Breast epithelium (tissue), 4 donors: ENCODE data around the gene ZNF205. TPM values are rescaled to one million over a fixed set of nuclear protein-coding genes. Genes with fewer than 3 reads are reported as not detected.
A peak's percentile ranks its signal among the peaks of the same experiment; 100 is the strongest.

Experiments used
- DNase-seq, 2 donors: peaks; one replicate each; pipeline ENCODE4 v3.0.0-alpha.2; 2019; ENCODE audit warnings: low spot score in 2 of 2
- H3K27ac ChIP-seq, 2 donors: fragments of 200-600 bp; sonication (generic) in 1 of 2; one replicate each; pipeline ENCODE4 v1.5.1; 2016 to 2019; ENCODE audit warnings: mild to moderate bottlenecking in 1 of 2
- H3K27me3 ChIP-seq, 2 donors: fragments of 200-600 bp; sonication (generic) in 1 of 2; one replicate each; pipeline versions ENCODE4 v1.5.1 to v1.6.0; 2017 to 2019; ENCODE audit warnings: control low read depth in 1 of 2, mild to moderate bottlenecking in 1 of 2
- H3K36me3 ChIP-seq: fragments of 200-600 bp; one replicate; pipeline ENCODE4 v1.5.1; 2019
- H3K4me1 ChIP-seq, 2 donors: fragments of 200-600 bp; sonication (generic); one replicate each; pipeline ENCODE4 v1.5.1; 2016 to 2019; ENCODE audit warnings: control low read depth in 1 of 2
- H3K4me3 ChIP-seq, 3 donors: fragments of 200-600 bp; sonication (generic); 1 replicate in 2 of 3; 2 replicates in 1 of 3; pipeline ENCODE4 v1.5.1; 2016 to 2019; ENCODE audit warnings: mild to moderate bottlenecking in 3 of 3, moderate library complexity in 2 of 3
- H3K9me3 ChIP-seq, 2 donors: fragments of 200-600 bp; sonication (generic) in 1 of 2; one replicate each; pipeline ENCODE4 v1.5.1; 2016 to 2019; ENCODE audit warnings: control low read depth in 1 of 2
- POLR2A ChIP-seq: fragments of 450-650 bp; IDR thresholded peaks from one replicate; pipeline ENCODE4 v1.6.1; 2016; ENCODE audit warnings: antibody characterized with exemption, mild to moderate bottlenecking, moderate library complexity
- POLR2AphosphoS5 ChIP-seq, 3 donors: sonication (generic); formaldehyde crosslinking; IDR thresholded peaks; one replicate each; pipeline ENCODE4 v1.6.1; 2017; ENCODE audit warnings: antibody characterized with exemption in 3 of 3
- intact Hi-C: fragments of 100-400 bp; cut with DNase I; formaldehyde crosslinking; loops from one replicate; pipeline ENCODE4 v1.15.1; 2023; ENCODE audit warnings: low total_unique reads
- total RNA-seq, 3 donors: library from RNA; depleted of rRNA; stranded (reverse); fragments of >200 nt; gene quantifications; one replicate each; pipeline ENCODE4 v1.1.0, GENCODE V29; 2016
- TF ChIP-seq, protein P1 (sequence below), 3 donors: fragments of 450-650 bp; IDR thresholded peaks; one replicate each; pipeline ENCODE4 v1.5.1; 2016 to 2017; ENCODE audit warnings: antibody characterized with exemption in 3 of 3, mild to moderate bottlenecking in 3 of 3, moderate library complexity in 3 of 3

ZNF205 gene
- total RNA-seq, 3 donors from 2014 or later, result 12.5 to 18.9 (median 13.4) TPM

- intact Hi-C loops, result no loop called here
- DNase-seq, result no peak
- Histone ChIP-seq H3K4me3 (no peak overlapping the region), H3K36me3 (no peaks in the 10 kb centered on the region), H3K4me1 (no peaks in the 10 kb centered on the region), H3K27me3 (no peaks in the 10 kb centered on the region), H3K27ac (no peak overlapping the region), H3K9me3 (no peaks in the 10 kb centered on the region)
- TF ChIP-seq, protein P1, sequence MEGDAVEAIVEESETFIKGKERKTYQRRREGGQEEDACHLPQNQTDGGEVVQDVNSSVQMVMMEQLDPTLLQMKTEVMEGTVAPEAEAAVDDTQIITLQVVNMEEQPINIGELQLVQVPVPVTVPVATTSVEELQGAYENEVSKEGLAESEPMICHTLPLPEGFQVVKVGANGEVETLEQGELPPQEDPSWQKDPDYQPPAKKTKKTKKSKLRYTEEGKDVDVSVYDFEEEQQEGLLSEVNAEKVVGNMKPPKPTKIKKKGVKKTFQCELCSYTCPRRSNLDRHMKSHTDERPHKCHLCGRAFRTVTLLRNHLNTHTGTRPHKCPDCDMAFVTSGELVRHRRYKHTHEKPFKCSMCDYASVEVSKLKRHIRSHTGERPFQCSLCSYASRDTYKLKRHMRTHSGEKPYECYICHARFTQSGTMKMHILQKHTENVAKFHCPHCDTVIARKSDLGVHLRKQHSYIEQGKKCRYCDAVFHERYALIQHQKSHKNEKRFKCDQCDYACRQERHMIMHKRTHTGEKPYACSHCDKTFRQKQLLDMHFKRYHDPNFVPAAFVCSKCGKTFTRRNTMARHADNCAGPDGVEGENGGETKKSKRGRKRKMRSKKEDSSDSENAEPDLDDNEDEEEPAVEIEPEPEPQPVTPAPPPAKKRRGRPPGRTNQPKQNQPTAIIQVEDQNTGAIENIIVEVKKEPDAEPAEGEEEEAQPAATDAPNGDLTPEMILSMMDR (IDR thresholded peaks at IDR 0.05), result no peak
- TF ChIP-seq POLR2AphosphoS5 (IDR thresholded peaks at IDR 0.05), result no peak
- no peak for TF ChIP-seq POLR2A
Observed at GRCh38 chr16:3141781-3142311, 29.5 kb downstream of the ZNF205 start.

DNA sequence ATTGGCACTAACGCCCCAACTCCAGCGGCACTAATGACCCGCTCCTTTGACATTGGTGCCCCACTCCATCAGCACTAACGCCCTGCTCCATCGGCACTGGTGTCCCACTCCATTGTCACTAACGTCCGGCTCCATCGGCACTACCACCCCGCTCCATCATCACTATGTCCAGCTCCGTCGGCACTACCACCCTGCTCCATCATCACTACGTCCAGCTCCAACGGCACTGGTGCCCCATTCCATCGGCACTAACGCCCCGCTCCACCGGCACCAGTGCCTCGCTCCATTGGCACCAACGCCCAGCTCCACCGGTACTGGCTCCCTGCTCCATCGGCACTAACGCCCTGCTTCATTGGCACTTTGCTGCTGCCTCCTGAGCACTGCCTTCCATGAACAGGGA is 29.9 kb downstream of the ZNF205 start:
- H3K9me3 ChIP-seq, result no peaks in the 10 kb centered on the region
- no peak overlapping the region for H3K4me3 ChIP-seq
- no peaks in the 10 kb centered on the region for H3K4me1 ChIP-seq
- no peak overlapping the region for H3K27ac ChIP-seq
- intact Hi-C loops, result no loop called here
- H3K36me3 ChIP-seq, result no peaks in the 10 kb centered on the region
- no peaks in the 10 kb centered on the region for H3K27me3 ChIP-seq
- no peak for DNase-seq
- TF ChIP-seq POLR2A, result no peak
- TF ChIP-seq POLR2AphosphoS5 (IDR thresholded peaks at IDR 0.05), result no peak
- TF ChIP-seq, protein P1 (IDR thresholded peaks at IDR 0.05), result no peak

- H3K4me1 ChIP-seq, result no peaks in the 10 kb centered on the region
Observed at GRCh38 chr16:3142770-3143169, 30.4 kb downstream of the ZNF205 start.

GRCh38 chr16:3143189-3143588 is 30.8 kb downstream of the ZNF205 start:
- Histone ChIP-seq H3K9me3 (no peaks in the 10 kb centered on the region), H3K4me3 (no peak overlapping the region), H3K4me1 (no peaks in the 10 kb centered on the region), H3K27me3 (no peaks in the 10 kb centered on the region), H3K36me3 (no peaks in the 10 kb centered on the region), H3K27ac (peak overlapping the region; percentile 60 to 83)
- intact Hi-C loops, result no loop called here
- peak in 1 of 2 donors; percentile 75 for DNase-seq
- TF ChIP-seq POLR2A (no peak), POLR2AphosphoS5 (IDR thresholded peaks at IDR 0.05) (no peak)
- TF ChIP-seq, protein P1 (IDR thresholded peaks at IDR 0.05), result no peak

More at GRCh38 chr16:3142770-3143169, 30.4 kb downstream of the ZNF205 start:
- Histone ChIP-seq H3K36me3 (no peaks in the 10 kb centered on the region), H3K27ac (peak overlapping the region in 1 of 2 donors; percentile 83), H3K9me3 (no peaks in the 10 kb centered on the region), H3K4me3 (no peak overlapping the region), H3K27me3 (no peaks in the 10 kb centered on the region)
- TF ChIP-seq POLR2A, result no peak
- no peak for TF ChIP-seq POLR2AphosphoS5 (IDR thresholded peaks at IDR 0.05)
- TF ChIP-seq, protein P1 (IDR thresholded peaks at IDR 0.05), result no peak
- no peak for DNase-seq
- intact Hi-C loops, result no loop called here

DNA sequence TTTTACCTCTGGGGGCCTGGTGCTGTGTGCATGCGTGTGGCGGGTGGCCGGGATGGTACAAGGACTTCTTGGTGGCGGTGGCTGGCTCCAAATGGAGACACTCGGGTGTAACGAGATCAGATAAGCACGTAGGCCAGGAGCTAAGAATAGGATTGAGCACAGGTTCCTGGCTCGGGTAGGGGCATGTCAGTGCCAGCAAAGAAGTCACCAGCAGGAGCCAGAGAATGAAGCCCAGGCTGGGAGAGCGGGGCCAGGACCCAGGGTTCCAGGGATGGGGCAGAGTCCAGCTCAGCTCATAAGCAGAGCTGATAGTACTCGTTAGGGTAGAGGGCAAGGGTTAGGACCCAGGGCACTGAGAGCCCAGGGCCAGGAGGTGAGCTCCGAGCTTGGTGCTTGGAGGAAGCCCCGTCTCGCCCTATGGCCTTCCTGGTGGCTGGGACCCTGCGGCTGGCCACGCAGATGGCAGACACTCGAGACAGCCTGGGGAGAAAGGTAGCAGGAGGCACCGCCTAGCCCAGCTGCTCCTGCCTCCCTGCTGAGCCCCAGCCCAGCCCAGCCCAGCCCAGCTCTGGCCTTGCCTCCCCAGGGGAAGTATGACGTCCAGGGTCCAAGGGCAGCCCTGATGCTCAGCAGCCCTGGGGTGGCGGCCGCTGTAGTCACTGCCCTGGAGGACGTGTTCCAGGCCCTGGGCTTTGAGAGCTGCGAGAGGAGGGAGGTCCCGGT is 31.4 kb downstream of the ZNF205 start:
- Histone ChIP-seq H3K27ac (peak overlapping the region; percentile 60 to 83), H3K4me1 (no peaks in the 10 kb centered on the region), H3K4me3 (no peak overlapping the region), H3K36me3 (no peaks in the 10 kb centered on the region), H3K9me3 (no peaks in the 10 kb centered on the region), H3K27me3 (no peaks in the 10 kb centered on the region)
- TF ChIP-seq POLR2A (no peak), POLR2AphosphoS5 (IDR thresholded peaks at IDR 0.05) (peak in 1 of 3 donors; percentile 22)
- TF ChIP-seq, protein P1 (IDR thresholded peaks at IDR 0.05), result no peak
- DNase-seq, result no peak
- intact Hi-C loops, result no loop called here
